Measurements from ENCODE around the gene ZDHHC19. TPM values are rescaled to one million over a fixed set of nuclear protein-coding genes. Genes with fewer than 3 reads are reported as not detected.

Gene ZDHHC19
- total and polyA plus RNA-seq, 2 experiments from 2014 or later: 0.26 to 1.4 TPM

- no peaks in the 10 kb centered on the region for H3K27me3 ChIP-seq
- H3K9me3 ChIP-seq (ENCODE audit: low read depth): no peaks in the 10 kb centered on the region
- H3K27ac ChIP-seq: no peak overlapping the region
- H3K36me3 ChIP-seq: no peaks in the 10 kb centered on the region
- DNase-seq (ENCODE audit: low read depth in 1 of 2, low spot score in 1 of 2): no peak
- H3K4me1 ChIP-seq (ENCODE audit: low read depth): peaks cover 5% of the 10 kb centered on the region
- TF ChIP-seq CTCF (IDR thresholded peaks at IDR 0.05; ENCODE audit: low read depth, low read length): no peak
- no peak overlapping the region for H3K4me3 ChIP-seq
Measured at GRCh38 chr3:196220587-196220986, 9.4 kb upstream of the ZDHHC19 start.

- no peak overlapping the region for H3K27ac ChIP-seq
- DNase-seq (ENCODE audit: low read depth in 1 of 2, low spot score in 1 of 2): no peak
- no peaks in the 10 kb centered on the region for H3K36me3 ChIP-seq
Measured at GRCh38 chr3:196219970-196220311, 8.7 kb upstream of the ZDHHC19 start.

GRCh38 chr3:196219194-196219969, 8.2 kb upstream of the ZDHHC19 start:
- Histone ChIP-seq H3K27ac (no peak overlapping the region), H3K27me3 (no peaks in the 10 kb centered on the region), H3K36me3 (no peaks in the 10 kb centered on the region), H3K9me3 (ENCODE audit: low read depth) (no peaks in the 10 kb centered on the region), H3K4me3 (no peak overlapping the region), H3K4me1 (ENCODE audit: low read depth) (peaks cover 5% of the 10 kb centered on the region)
- no peak for TF ChIP-seq CTCF (IDR thresholded peaks at IDR 0.05; ENCODE audit: low read depth, low read length)
- DNase-seq (ENCODE audit: low read depth in 1 of 2, low spot score in 1 of 2): peak in 1 of 2 donors; percentile 93

More at GRCh38 chr3:196219970-196220311, 8.7 kb upstream of the ZDHHC19 start:
- Histone ChIP-seq H3K4me3 (no peak overlapping the region), H3K4me1 (ENCODE audit: low read depth) (peaks cover 5% of the 10 kb centered on the region), H3K27me3 (no peaks in the 10 kb centered on the region), H3K9me3 (ENCODE audit: low read depth) (no peaks in the 10 kb centered on the region)
- TF ChIP-seq CTCF (IDR thresholded peaks at IDR 0.05; ENCODE audit: low read depth, low read length): no peak

- no peak for DNase-seq (ENCODE audit: low read depth in 1 of 2, low spot score in 1 of 2)
- TF ChIP-seq CTCF (IDR thresholded peaks at IDR 0.05; ENCODE audit: low read depth, low read length): no peak
- H3K36me3 ChIP-seq: no peaks in the 10 kb centered on the region
- no peaks in the 10 kb centered on the region for H3K9me3 ChIP-seq (ENCODE audit: low read depth)
- no peak overlapping the region for H3K4me3 ChIP-seq
- no peaks in the 10 kb centered on the region for H3K27me3 ChIP-seq
- H3K4me1 ChIP-seq (ENCODE audit: low read depth): peaks cover 5% of the 10 kb centered on the region
- no peak overlapping the region for H3K27ac ChIP-seq
Measured at GRCh38 chr3:196218155-196218712, 7.0 kb upstream of the ZDHHC19 start.

GRCh38 chr3:196217307-196218154, 6.3 kb upstream of the ZDHHC19 start:
- DNase-seq (ENCODE audit: low read depth in 1 of 2, low spot score in 1 of 2): no peak
- H3K27ac ChIP-seq: no peak overlapping the region
- no peaks in the 10 kb centered on the region for H3K9me3 ChIP-seq (ENCODE audit: low read depth)
- no peak for TF ChIP-seq CTCF (IDR thresholded peaks at IDR 0.05; ENCODE audit: low read depth, low read length)
- no peaks in the 10 kb centered on the region for H3K36me3 ChIP-seq
- peaks cover 5% of the 10 kb centered on the region for H3K4me1 ChIP-seq (ENCODE audit: low read depth)
- no peaks in the 10 kb centered on the region for H3K27me3 ChIP-seq
- H3K4me3 ChIP-seq: no peak overlapping the region
